MCF 10A (cell line): Measurements from ENCODE around the gene CPNE5. TPM values are rescaled to one million over a fixed set of nuclear protein-coding genes. Genes with fewer than 3 reads are reported as not detected.
A peak's percentile ranks its signal among the peaks of the same experiment; 100 is the strongest.

Experiments
- BruUV-seq: library from RNA; stranded (reverse); fragments of 400-500 nt; replicated peaks from 2 replicates; lab custom pipeline; 2021; lab: Mats Ljungman, UMichigan
- CTCF ChIA-PET: fragments of 300-600 bp; sonication (Branson Sonifier 250); formaldehyde crosslinking; extraction: SDS; loops from one replicate; lab custom pipeline; 2021; ENCODE audit warnings: antibody characterized with exemption, inconsistent platforms; lab: Yijun Ruan, JAX
- POLR2A ChIA-PET: fragments of 300-600, 350-650 bp; sonication (Branson Sonifier 250); formaldehyde crosslinking; extraction: SDS; loops from one replicate; lab custom pipeline; 2020; ENCODE audit warnings: antibody characterized with exemption, inconsistent platforms; lab: Yijun Ruan, JAX
- DNase-seq: peaks from one replicate; pipeline ENCODE4 v3.0.0-alpha.2; 2018; ENCODE audit not compliant: unreplicated experiment
- H3K27ac Mint-ChIP-seq: one replicate; pipeline ENCODE4 v1.8.0; 2022; ENCODE audit warnings: mild to moderate bottlenecking, low read depth, mixed read lengths; ENCODE audit not compliant: unreplicated experiment
- H3K27me3 Mint-ChIP-seq: one replicate; pipeline ENCODE4 v1.8.0; 2022; ENCODE audit warnings: mixed read lengths; ENCODE audit not compliant: insufficient read depth, unreplicated experiment
- H3K36me3 Mint-ChIP-seq: one replicate; pipeline ENCODE4 v1.8.0; 2022; ENCODE audit warnings: mild to moderate bottlenecking, moderate library complexity, mixed read lengths; ENCODE audit not compliant: insufficient read depth, unreplicated experiment
- H3K4me1 Mint-ChIP-seq: one replicate; pipeline ENCODE4 v1.8.0; 2022; ENCODE audit warnings: mixed read lengths; ENCODE audit not compliant: insufficient read depth, unreplicated experiment
- H3K4me3 Mint-ChIP-seq: one replicate; pipeline ENCODE4 v1.8.0; 2022; ENCODE audit warnings: mild to moderate bottlenecking, moderate library complexity, mixed read lengths; ENCODE audit not compliant: unreplicated experiment
- H3K9me3 Mint-ChIP-seq: one replicate; pipeline ENCODE4 v1.8.0; 2022; ENCODE audit warnings: mixed read lengths; ENCODE audit not compliant: unreplicated experiment
- CTCF ChIP-seq: fragments of 200-600 bp; IDR thresholded peaks from one replicate; pipeline ENCODE4 v1.8.0; 2022; ENCODE audit warnings: antibody characterized with exemption, mild to moderate bottlenecking; ENCODE audit not compliant: unreplicated experiment
- intact Hi-C: fragments of 100-400 bp; cut with micrococcal nuclease; formaldehyde crosslinking; loops from 2 replicates; pipeline ENCODE4 v1.14.1; 2022
- total RNA-seq: library from RNA; stranded (reverse); gene quantifications from 2 replicates; pipeline ENCODE4 v1.2.3, GENCODE V29; 2022

The CPNE5 gene
- total RNA-seq, 1 experiment from 2014 or later, result not detected

- peaks cover 14% of the 10 kb centered on the region for H3K4me1 Mint-ChIP-seq
- BruUV-seq, result no TSS peak
- ChIA-PET CTCF (interaction anchor here (0.6 to 3.5 kb wide), 9 partner anchors 10 to 307 kb away, joined by 3 to 28 read pairs (median 4); partner anchors contain the start of gene C6orf89), POLR2A (interaction anchor here (0.8 to 4.5 kb wide), 24 partner anchors 9 to 296 kb away, joined by 3 to 55 read pairs (median 4); partner anchors contain the start of genes C6orf89 and MTCH1)
- no peak for TF ChIP-seq CTCF
- H3K9me3 Mint-ChIP-seq, result no peaks in the 10 kb centered on the region
- H3K4me3 Mint-ChIP-seq, result peak within 1 kb of the TSS; percentile 88
- no peaks in the 10 kb centered on the region for H3K27me3 Mint-ChIP-seq
- intact Hi-C loops, result no loop called here
- peaks cover 15% of the 10 kb centered on the region for H3K36me3 Mint-ChIP-seq
- peak within 1 kb of the TSS; percentile 95 for H3K27ac Mint-ChIP-seq
- DNase-seq, result peak; percentile 90
Observed at GRCh38 chr6:36874443-36875249, 35.4 kb upstream of the CPNE5 start, which contains the start of gene PPIL1. PPIL1 (minus strand) TSS chr6:36874803; CDS start chr6:36874772, 31 bp downstream.

GRCh38 chr6:36873612-36874442 is 34.6 kb upstream of the CPNE5 start:
- ChIA-PET CTCF (interaction anchor here (0.6 to 3.5 kb wide), 9 partner anchors 11 to 336 kb away, joined by 3 to 28 read pairs (median 5); partner anchors contain the start of gene C6orf89), POLR2A (interaction anchor here (0.8 to 4.5 kb wide), 18 partner anchors 8 to 278 kb away, joined by 3 to 55 read pairs (median 6); partner anchors contain the start of genes C6orf89 and MTCH1)
- no peak for TF ChIP-seq CTCF
- H3K9me3 Mint-ChIP-seq, result no peaks in the 10 kb centered on the region
- peaks cover 14% of the 10 kb centered on the region for H3K4me1 Mint-ChIP-seq
- H3K27ac Mint-ChIP-seq, result peak overlapping the region; percentile 95
- H3K4me3 Mint-ChIP-seq, result peak overlapping the region; percentile 88
- H3K27me3 Mint-ChIP-seq, result no peaks in the 10 kb centered on the region
- peak; percentile 38 for DNase-seq
- intact Hi-C loops, result loop anchor here (1.0 kb wide), 1 partner anchor 108 kb away; no protein-coding TSS in a partner anchor
- BruUV-seq, result TSS peak; percentile 54
- H3K36me3 Mint-ChIP-seq, result peaks cover 17% of the 10 kb centered on the region

GRCh38 chr6:36873115-36873514 is 33.9 kb upstream of the CPNE5 start:
- Mint-ChIP-seq H3K27ac (peak overlapping the region; percentile 95), H3K4me3 (peak overlapping the region; percentile 88), H3K27me3 (no peaks in the 10 kb centered on the region), H3K36me3 (peaks cover 24% of the 10 kb centered on the region), H3K4me1 (peaks cover 14% of the 10 kb centered on the region), H3K9me3 (no peaks in the 10 kb centered on the region)
- no peak for DNase-seq
- ChIA-PET POLR2A (interaction anchor here (0.7 to 4.5 kb wide), 9 partner anchors 8 to 277 kb away, joined by 3 to 55 read pairs (median 4); partner anchors contain the start of genes C6orf89 and MTCH1), CTCF (interaction anchor here (0.9 to 3.5 kb wide), 7 partner anchors 9 to 337 kb away, joined by 3 to 28 read pairs (median 5); partner anchors contain the start of gene C6orf89)
- no TSS peak for BruUV-seq
- no peak for TF ChIP-seq CTCF
- intact Hi-C loops, result loop anchor here (1.0 kb wide), 1 partner anchor 107 kb away; no protein-coding TSS in a partner anchor
